ENCODE data around the gene MYH11.

DNA sequence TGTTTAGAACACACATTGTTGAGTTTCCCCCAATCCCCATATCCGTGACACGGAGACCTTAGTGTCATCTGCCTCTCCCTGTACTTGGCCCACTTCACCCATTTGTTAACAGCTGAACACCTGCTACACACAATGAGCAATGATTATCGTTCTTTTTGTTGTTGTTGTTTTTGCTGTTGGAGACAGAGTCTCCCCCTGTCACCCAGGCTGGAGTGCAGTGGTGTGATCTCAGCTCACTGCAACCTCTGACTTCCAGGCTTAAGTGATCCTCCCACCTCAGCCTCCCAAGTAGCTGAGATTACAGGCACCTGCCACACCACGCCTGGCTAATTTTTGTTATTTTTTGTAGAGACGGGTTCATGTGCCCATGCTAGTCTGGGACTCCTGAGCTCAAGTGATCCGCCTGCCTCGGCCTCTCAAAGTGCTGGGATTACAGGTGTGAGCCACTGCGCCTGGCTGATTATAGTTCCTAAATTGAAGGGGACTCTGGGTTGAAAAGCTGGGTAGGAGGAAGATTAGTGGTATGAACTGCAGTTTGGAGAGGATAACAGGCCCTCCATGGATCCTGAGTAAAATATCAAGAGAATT is 185.2 kb downstream of the MYH11 start:
- TF ChIP-seq, protein P1, sequence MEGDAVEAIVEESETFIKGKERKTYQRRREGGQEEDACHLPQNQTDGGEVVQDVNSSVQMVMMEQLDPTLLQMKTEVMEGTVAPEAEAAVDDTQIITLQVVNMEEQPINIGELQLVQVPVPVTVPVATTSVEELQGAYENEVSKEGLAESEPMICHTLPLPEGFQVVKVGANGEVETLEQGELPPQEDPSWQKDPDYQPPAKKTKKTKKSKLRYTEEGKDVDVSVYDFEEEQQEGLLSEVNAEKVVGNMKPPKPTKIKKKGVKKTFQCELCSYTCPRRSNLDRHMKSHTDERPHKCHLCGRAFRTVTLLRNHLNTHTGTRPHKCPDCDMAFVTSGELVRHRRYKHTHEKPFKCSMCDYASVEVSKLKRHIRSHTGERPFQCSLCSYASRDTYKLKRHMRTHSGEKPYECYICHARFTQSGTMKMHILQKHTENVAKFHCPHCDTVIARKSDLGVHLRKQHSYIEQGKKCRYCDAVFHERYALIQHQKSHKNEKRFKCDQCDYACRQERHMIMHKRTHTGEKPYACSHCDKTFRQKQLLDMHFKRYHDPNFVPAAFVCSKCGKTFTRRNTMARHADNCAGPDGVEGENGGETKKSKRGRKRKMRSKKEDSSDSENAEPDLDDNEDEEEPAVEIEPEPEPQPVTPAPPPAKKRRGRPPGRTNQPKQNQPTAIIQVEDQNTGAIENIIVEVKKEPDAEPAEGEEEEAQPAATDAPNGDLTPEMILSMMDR (IDR thresholded peaks at IDR 0.05), result no peak
- TF ChIP-seq ZFX (IDR thresholded peaks at IDR 0.05; ENCODE audit: borderline replicate concordance), result no peak
